Right cardiac atrium (tissue), 5 donors: ENCODE results near the gene ATP2C1. TPM values are rescaled to one million over a fixed set of nuclear protein-coding genes. Genes with fewer than 3 reads are reported as not detected.

Experiments
- ATAC-seq, 2 donors: fragments of 200-7000 bp; cut with Tn5 transposase; one replicate each; pipeline versions ENCODE4 v1.8.0 to v1.9.1; 2020; ENCODE audit warnings: moderate library complexity in 2 of 2, mild to moderate bottlenecking in 1 of 2
- DNase-seq, 3 donors: peaks; one replicate each; pipeline ENCODE4 v3.0.0-alpha.2; 2020
- H3K27ac ChIP-seq: one replicate; pipeline ENCODE4 v1.5.1; 2013; ENCODE audit warnings: mild to moderate bottlenecking, low read length, control low read depth, moderate library complexity
- H3K27me3 ChIP-seq: one replicate; pipeline ENCODE4 v1.6.1; 2013; ENCODE audit not compliant: control insufficient read depth, insufficient read depth
- H3K4me1 ChIP-seq: one replicate; pipeline ENCODE4 v1.6.1; 2013; ENCODE audit warnings: low read length; ENCODE audit not compliant: control insufficient read depth, insufficient read depth
- H3K4me3 ChIP-seq: one replicate; pipeline ENCODE4 v1.5.1; 2013; ENCODE audit warnings: low read length, control low read depth
- H3K9me3 ChIP-seq: one replicate; pipeline ENCODE4 v1.6.1; 2013; ENCODE audit warnings: low read length; ENCODE audit not compliant: control insufficient read depth
- WGBS: extraction: QIAGEN DNeasy Blood & Tissue Kit; methylation state at CpG from one replicate; pipeline ENCODE4 v1.1.7; 2013; 5-methylcytosine and 5-hydroxymethylcytosine counted together
- intact Hi-C, 4 donors: fragments of 100-400 bp; cut with DNase I; formaldehyde crosslinking; loops; one replicate each; pipeline versions ENCODE4 v1.11.0 to v1.14.0; 2022 to 2023
- polyA plus RNA-seq: library from polyadenylated mRNA; stranded (reverse); fragments of 200-250 nt; gene quantifications from one replicate; pipeline ENCODE4 v1.2.3, GENCODE V29; 2013
- total RNA-seq, 4 donors: library from RNA; stranded (reverse); fragmentation: NEBNext Ultra II Directional; extraction: Animal tissue kit (Norgen Biotek cat#: 25700); gene quantifications; one replicate each; pipeline ENCODE4 v1.2.1, GENCODE V29; 2021
- donor health status: healthy with polysubstance abuse.
- donor health status: DM: no; HTN: yes; CAD: no.
- donor health status: DM: no; HTN: no; CAD: no.
- donor health status: DM: no; HTN: yes; CAD: no; lungs with severe emphysema.
- donor health status: DM: yes; HTN: yes; CAD: no.

The ATP2C1 gene
- total and polyA plus RNA-seq, 5 donors: 33.3 to 59.8 (median 56.6) TPM

DNA sequence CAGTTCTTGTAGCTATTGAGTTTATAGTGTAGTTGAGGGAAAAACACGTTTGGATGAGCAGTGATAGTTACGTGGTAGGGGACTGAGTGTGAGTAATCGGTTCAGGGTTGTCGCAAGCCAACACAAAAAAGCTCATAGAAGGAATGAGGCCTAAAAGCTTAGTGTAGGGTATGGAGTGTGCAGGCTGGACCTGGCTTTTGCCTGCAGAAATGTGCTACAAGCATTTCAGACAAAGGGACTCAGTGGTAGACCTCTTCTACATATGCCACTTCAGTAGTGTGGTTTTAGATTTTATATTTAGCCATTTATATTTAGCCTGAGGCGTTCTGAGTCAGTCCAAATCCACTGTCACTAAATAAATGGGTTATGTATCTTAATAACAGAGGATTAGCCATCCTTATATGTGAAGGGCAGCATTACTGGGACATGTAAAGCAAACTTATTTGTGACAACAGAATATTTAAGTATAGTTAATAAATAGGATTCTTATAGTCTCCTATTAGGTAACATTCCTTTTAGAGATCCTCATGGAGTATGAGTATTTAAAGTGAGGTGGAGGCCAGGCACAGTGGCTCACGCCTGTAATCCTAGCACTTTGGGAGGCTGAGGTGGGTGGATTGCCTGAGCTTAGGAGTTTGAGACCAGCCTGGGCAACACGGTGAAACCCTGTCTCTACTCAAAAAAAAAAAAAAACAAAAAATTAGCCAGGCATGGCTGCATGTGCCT is 21.8 kb downstream of the ATP2C1 start:
- peak overlapping the region; percentile 56 for H3K27ac ChIP-seq
- WGBS: 81% methylated on average over 7 of the region's 7 CpGs
- ATAC-seq: peak in 1 of 2 donors; percentile 64

GRCh38 chr3:130916507-130917167 is 22.8 kb downstream of the ATP2C1 start:
- ATAC-seq (no peak), DNase-seq (no peak)
- intact Hi-C loops: no loop called here
- no peak overlapping the region for H3K4me3 ChIP-seq
- no peaks in the 10 kb centered on the region for H3K27me3 ChIP-seq
- H3K27ac ChIP-seq: no peak overlapping the region
- no peaks in the 10 kb centered on the region for H3K9me3 ChIP-seq
- no peaks in the 10 kb centered on the region for H3K4me1 ChIP-seq
- 80% methylated on average over 4 of the region's 4 CpGs for WGBS

More for the DNA sequence above, 21.8 kb downstream of the ATP2C1 start:
- no peaks in the 10 kb centered on the region for H3K27me3 ChIP-seq
- DNase-seq: no peak
- H3K9me3 ChIP-seq: no peaks in the 10 kb centered on the region
- intact Hi-C loops: no loop called here
- H3K4me1 ChIP-seq: no peaks in the 10 kb centered on the region
- no peak overlapping the region for H3K4me3 ChIP-seq

- intact Hi-C loops: no loop called here
- H3K4me3 ChIP-seq: no peak overlapping the region
- ATAC-seq: no peak
- H3K27ac ChIP-seq: no peak overlapping the region
- no peaks in the 10 kb centered on the region for H3K4me1 ChIP-seq
- 82% methylated on average over 7 of the region's 7 CpGs for WGBS
- no peaks in the 10 kb centered on the region for H3K27me3 ChIP-seq
- DNase-seq: peak in 1 of 3 donors; percentile 41
- H3K9me3 ChIP-seq: no peaks in the 10 kb centered on the region
Observed at GRCh38 chr3:130918328-130918727, 24.4 kb downstream of the ATP2C1 start.

DNA sequence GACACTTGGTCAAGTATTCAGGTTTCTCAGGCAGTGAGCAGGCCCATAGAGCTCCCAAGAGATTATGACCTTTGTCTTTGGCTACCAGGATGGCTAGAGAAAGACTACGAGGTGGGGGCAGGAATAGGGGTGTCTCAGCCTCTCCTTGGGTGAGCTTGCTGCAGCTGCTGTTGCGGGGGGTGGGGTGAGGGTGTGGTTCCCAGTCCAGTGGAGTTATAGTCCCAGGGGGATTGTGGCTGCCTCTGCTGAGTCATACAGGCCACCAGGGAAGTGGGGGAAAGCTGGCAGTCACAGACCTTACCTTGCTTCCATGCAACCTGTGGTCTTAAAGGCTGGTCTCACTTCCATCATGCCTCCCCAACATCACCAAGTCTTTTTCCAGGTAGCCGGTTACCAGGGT is 31.7 kb downstream of the ATP2C1 start:
- peaks cover 6% of the 10 kb centered on the region for H3K4me1 ChIP-seq
- 97% methylated on average over 3 of the region's 3 CpGs for WGBS
- peak in 1 of 3 donors; percentile 30 for DNase-seq
- H3K9me3 ChIP-seq: no peaks in the 10 kb centered on the region
- H3K27me3 ChIP-seq: no peaks in the 10 kb centered on the region
- intact Hi-C loops: no loop called here
- no peak overlapping the region for H3K27ac ChIP-seq
- no peak for ATAC-seq
- H3K4me3 ChIP-seq: no peak overlapping the region

- no peak overlapping the region for H3K4me3 ChIP-seq
- H3K27ac ChIP-seq: no peak overlapping the region
- 78% methylated on average over 6 of the region's 6 CpGs for WGBS
- H3K27me3 ChIP-seq: no peaks in the 10 kb centered on the region
- H3K4me1 ChIP-seq: peaks cover 6% of the 10 kb centered on the region
- ATAC-seq (no peak), DNase-seq (no peak)
- intact Hi-C loops: no loop called here
- H3K9me3 ChIP-seq: no peaks in the 10 kb centered on the region
Observed at GRCh38 chr3:130926504-130926903, 32.6 kb downstream of the ATP2C1 start.

DNA sequence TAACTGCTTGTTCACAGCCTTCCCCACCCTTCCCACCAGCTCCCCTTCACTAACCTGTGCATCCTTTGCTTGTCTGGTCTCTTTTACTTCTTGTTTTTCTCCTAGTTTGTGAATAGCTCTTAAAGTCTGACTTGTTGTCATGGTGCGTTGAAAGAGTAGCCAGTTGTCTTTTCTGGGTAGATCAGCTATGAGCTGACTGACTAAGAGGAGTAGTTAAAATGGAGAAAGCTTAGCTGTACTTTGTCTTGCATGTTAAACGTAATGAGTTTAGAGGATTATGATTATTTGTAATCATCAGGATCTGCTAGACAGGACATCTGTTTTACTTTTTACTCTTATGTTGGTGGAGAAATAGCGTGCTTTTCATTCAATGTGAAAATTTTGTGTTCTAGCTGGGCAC is 35.9 kb downstream of the ATP2C1 start:
- Histone ChIP-seq H3K4me3 (no peak overlapping the region), H3K9me3 (no peaks in the 10 kb centered on the region), H3K27me3 (no peaks in the 10 kb centered on the region), H3K4me1 (peaks cover 6% of the 10 kb centered on the region), H3K27ac (no peak overlapping the region)
- intact Hi-C loops: no loop called here
- ATAC-seq (no peak), DNase-seq (no peak)
- 65% methylated on average over 3 of the region's 3 CpGs for WGBS

- intact Hi-C loops: no loop called here
- Histone ChIP-seq H3K27me3 (no peaks in the 10 kb centered on the region), H3K9me3 (no peaks in the 10 kb centered on the region), H3K4me1 (no peaks in the 10 kb centered on the region), H3K4me3 (no peak overlapping the region), H3K27ac (no peak overlapping the region)
- WGBS: 98% methylated on average over 2 of the region's 2 CpGs
- ATAC-seq (no peak), DNase-seq (no peak)
Observed at GRCh38 chr3:130932979-130933378, 39.1 kb downstream of the ATP2C1 start.

DNA sequence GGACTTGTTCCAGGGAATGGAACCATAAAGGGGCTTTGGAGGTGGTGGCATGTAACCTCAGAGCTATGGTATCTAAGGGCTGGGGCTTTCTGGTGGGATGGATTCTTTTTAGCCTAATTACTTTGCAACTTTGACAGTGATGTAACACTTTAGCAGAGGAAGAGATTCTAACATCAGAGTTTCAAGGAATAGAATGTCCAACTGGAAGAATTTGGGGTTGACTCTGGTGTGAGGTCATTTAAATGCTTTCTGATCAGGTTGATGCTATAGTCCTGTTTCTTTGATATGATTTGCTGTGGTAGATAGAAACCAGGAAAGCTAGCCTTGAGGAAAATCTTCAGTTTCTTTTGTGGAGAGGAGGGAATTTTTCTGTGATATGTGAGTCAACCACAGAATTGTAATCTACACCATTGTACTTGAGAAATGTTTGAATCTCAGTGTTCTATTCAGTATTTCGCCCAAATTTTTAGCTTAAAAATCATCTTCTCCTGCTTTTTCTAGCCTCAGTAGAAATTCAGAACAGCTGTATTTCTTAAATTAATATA is 40.0 kb downstream of the ATP2C1 start:
- 93% methylated on average over 1 of the region's 1 CpG for WGBS
- no peak for ATAC-seq
- no peaks in the 10 kb centered on the region for H3K27me3 ChIP-seq
- intact Hi-C loops: no loop called here
- H3K27ac ChIP-seq: no peak overlapping the region
- H3K9me3 ChIP-seq: no peaks in the 10 kb centered on the region
- no peaks in the 10 kb centered on the region for H3K4me1 ChIP-seq
- H3K4me3 ChIP-seq: no peak overlapping the region
- DNase-seq: no peak

DNA sequence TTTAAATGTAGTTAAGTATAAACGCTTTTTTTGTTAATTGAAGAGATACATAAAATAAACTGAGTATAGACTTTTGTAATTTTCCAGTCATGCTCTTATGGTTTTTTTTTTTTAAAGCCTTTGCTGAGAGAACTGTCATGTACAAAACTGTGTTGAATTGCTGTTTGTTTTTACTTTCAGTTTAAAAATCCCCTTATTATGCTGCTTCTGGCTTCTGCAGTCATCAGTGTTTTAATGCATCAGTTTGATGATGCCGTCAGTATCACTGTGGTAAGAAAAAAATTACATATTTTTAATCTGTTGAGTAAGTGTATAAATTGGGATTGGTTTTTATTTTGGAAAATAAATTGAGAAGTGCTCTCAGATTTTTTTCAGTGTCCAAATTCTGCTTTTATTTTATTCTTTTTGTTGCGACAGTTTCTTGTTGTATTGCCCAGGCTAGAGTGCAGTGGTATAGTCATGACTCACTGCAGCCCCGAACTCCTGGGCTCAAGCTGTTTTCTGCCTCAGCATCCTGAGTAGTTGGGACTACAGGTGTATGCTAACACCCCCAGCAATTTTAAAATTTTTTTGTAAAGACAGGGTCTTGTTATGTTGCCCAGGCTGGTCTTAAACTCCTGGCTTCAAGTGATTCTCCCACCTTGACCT is 40.7 kb downstream of the ATP2C1 start:
- WGBS: 92% methylated on average over 4 of the region's 4 CpGs
- Histone ChIP-seq H3K27ac (no peak overlapping the region), H3K4me3 (no peak overlapping the region), H3K27me3 (no peaks in the 10 kb centered on the region), H3K9me3 (no peaks in the 10 kb centered on the region), H3K4me1 (no peaks in the 10 kb centered on the region)
- DNase-seq (no peak), ATAC-seq (no peak)
- intact Hi-C loops: no loop called here

GRCh38 chr3:130935761-130936492 is 42.0 kb downstream of the ATP2C1 start:
- Histone ChIP-seq H3K27me3 (no peaks in the 10 kb centered on the region), H3K4me1 (no peaks in the 10 kb centered on the region), H3K27ac (no peak overlapping the region), H3K9me3 (no peaks in the 10 kb centered on the region), H3K4me3 (no peak overlapping the region)
- no peak for ATAC-seq
- no peak for DNase-seq
- 95% methylated on average over 4 of the region's 4 CpGs for WGBS
- intact Hi-C loops: no loop called here
